ENCODE results near the gene PCGF6.

DNA sequence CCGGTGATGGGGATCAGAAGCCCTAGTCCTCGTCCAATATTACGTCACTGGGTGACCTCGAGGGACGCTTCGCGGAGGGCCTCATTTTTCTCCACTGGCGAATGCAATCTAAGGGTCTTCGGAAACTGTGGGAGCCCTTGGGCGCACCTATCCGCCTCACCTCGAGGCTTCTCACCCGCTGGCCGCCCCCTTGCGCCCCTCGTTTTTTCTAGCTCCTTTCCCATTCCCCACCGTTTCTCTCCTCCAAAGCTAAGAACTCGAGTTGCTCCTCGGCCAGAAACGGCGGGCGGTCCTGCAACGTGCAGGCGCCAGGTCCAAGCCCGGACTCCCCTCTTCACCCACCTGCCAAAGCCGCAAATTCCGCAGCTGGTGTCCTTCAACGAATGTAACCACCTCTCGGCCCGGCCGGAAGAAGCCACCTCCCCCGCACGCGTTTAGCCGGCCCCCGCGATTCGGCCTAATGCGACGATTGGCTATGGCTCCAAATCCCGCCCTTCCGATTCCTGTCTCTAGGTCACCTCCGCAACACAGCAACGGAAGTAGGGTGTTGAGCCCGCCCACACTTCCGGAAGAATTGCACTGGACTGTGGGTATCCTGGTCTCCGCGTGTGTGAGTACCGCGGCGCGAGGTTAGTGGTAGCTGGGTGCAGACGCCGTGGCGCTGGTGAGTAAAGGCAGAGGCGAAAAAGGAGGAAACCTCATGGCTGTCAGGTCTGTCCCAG is 45.3 kb upstream of the PCGF6 start, which contains the start of the genes ATP5MK and PDCD11:
- TF ChIP-seq, protein P1, sequence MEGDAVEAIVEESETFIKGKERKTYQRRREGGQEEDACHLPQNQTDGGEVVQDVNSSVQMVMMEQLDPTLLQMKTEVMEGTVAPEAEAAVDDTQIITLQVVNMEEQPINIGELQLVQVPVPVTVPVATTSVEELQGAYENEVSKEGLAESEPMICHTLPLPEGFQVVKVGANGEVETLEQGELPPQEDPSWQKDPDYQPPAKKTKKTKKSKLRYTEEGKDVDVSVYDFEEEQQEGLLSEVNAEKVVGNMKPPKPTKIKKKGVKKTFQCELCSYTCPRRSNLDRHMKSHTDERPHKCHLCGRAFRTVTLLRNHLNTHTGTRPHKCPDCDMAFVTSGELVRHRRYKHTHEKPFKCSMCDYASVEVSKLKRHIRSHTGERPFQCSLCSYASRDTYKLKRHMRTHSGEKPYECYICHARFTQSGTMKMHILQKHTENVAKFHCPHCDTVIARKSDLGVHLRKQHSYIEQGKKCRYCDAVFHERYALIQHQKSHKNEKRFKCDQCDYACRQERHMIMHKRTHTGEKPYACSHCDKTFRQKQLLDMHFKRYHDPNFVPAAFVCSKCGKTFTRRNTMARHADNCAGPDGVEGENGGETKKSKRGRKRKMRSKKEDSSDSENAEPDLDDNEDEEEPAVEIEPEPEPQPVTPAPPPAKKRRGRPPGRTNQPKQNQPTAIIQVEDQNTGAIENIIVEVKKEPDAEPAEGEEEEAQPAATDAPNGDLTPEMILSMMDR (IDR thresholded peaks at IDR 0.05), result no peak
- TF ChIP-seq EZH2 (IDR thresholded peaks at IDR 0.05; ENCODE audit: borderline replicate concordance, insufficient read depth, low read depth, low read length, poor library complexity, severe bottlenecking), result no peak

All from B cell (primary cell).